ENCODE results near the gene FGF8.

DNA sequence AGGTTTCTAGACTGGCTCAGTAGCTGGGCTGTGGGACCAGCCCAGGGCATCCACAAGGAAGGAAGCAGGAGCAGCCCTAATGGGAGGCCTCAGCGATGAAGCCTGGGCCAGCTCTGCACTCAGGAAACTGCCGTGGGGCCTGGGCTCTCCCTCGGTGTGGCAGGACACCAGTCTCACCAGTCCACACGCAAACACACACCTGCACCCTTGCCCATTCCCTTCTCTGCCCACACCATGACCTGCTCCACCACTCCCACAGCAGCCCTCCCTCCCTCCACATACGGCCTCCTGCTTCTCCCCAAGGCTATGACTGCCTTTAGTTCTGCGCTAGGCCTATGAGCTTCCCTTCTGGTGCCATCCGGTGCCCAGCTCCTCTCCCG is 7.1 kb downstream of the FGF8 start:
- TF ChIP-seq, protein P1, sequence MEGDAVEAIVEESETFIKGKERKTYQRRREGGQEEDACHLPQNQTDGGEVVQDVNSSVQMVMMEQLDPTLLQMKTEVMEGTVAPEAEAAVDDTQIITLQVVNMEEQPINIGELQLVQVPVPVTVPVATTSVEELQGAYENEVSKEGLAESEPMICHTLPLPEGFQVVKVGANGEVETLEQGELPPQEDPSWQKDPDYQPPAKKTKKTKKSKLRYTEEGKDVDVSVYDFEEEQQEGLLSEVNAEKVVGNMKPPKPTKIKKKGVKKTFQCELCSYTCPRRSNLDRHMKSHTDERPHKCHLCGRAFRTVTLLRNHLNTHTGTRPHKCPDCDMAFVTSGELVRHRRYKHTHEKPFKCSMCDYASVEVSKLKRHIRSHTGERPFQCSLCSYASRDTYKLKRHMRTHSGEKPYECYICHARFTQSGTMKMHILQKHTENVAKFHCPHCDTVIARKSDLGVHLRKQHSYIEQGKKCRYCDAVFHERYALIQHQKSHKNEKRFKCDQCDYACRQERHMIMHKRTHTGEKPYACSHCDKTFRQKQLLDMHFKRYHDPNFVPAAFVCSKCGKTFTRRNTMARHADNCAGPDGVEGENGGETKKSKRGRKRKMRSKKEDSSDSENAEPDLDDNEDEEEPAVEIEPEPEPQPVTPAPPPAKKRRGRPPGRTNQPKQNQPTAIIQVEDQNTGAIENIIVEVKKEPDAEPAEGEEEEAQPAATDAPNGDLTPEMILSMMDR (IDR thresholded peaks at IDR 0.05), result no peak
- no peak for TF ChIP-seq ZFX (IDR thresholded peaks at IDR 0.05; ENCODE audit: borderline replicate concordance)
